NCI-H1092 treated with DMSO at 0.1 percent for 48 hours (cell line): ENCODE measurements around the gene USHBP1.

Experiments used
- DNase-seq: peaks from one replicate; lab custom pipeline; 2025; lab: John Stamatoyannopoulos, UW

The USHBP1 gene

DNA sequence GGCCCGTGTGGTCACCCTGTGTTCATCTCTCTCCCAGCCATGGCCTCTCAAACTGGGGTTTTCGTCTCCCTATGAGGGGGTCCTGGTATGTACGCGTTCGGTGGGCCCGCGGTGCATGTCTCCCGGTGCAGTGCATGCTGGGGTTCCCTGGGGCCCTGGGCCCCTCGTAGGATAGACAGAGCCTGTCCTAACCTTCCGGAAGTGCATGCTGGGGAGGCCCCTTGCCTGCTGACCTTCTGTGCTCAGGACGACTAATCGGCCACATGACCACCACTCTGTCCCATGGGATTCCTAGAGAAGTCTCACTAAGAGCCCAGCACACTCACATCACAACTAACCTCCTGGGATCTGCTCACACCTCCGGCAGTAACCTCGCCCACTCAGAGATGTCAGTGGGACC lies 54.2 kb downstream of the USHBP1 start:
- DNase-seq, result no peak

DNA sequence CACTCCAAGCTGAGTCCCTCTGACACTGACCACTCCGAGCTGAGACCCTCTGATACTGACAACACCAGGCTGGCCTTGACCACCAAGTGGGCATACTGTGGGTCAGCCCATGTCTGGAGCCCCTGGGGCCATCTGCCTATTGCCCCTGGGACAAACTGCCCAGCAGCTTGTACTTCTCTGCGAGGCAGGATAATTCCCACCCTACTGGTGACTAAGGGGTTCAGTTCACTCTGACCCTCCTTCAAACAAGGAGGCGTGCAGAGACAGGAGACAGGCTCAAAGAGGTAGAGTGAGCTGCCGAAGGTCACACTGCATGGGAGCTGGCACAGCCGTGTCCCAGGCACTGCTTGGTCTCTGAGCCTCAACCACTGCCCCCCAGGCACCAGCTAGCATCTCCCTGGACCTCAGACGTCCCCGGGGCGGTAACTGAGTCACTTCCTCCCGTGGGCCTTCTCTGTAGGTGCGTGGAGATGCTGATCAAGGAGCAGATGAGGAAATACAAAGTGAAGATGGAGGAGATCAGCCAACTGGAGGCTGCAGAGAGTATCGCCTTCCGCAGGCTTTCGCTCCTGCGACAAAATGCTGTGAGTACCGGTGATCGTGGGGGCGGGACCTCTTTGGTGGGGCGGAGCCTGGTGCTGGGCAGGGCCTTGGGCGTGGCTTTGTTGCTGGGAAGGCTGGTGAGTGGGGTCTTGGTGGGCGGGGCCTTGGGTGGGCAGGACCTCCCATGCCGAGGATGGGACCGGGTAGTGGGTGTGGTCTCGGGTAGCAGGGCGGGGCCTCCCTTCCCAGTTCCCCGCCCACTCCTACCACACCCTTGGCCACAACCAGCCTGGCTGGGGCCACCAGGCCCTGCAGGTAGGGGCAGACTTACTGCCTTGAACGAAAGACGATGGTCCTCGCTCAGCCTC lies 55.2 kb downstream of the USHBP1 start:
- no peak for DNase-seq

DNA sequence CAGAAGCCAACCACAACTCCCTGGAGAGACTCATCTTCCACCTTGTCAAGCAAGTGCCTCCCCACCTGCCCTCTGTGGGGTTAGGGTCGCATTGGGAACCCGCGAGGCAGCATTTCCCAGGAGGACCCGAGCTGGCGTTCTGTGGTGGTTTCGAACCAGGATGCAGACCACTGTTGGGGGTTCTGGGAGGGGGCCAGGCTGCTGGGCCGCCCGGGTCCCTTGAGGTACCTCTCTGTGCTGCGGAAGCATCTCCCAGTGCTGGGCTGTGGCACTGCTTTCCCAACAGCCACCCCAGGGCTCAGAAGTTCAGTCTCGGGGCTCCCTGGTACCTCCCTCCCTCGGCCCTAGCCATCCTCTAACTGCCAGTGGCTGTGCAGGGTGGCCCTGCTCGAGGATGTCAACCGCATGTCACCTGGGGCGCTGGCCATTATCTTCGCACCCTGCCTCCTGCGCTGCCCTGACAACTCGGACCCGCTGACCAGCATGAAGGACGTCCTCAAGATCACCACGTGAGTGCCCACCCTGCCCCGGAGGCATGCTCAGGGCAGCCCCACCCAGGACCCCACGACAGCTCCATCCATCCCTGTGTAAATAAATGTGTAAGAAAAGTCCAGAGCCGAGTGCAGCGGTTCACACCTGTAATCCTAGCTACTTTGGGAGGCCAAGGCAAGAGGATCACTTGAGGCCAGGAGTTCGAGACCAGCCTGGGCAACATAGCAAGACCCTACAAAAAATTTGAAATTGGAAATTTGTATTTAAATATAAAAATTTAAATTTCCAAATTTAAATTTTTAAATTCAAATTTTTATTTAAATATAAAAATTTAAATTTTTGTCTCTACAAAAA lies 57.6 kb downstream of the USHBP1 start:
- no peak for DNase-seq

DNA sequence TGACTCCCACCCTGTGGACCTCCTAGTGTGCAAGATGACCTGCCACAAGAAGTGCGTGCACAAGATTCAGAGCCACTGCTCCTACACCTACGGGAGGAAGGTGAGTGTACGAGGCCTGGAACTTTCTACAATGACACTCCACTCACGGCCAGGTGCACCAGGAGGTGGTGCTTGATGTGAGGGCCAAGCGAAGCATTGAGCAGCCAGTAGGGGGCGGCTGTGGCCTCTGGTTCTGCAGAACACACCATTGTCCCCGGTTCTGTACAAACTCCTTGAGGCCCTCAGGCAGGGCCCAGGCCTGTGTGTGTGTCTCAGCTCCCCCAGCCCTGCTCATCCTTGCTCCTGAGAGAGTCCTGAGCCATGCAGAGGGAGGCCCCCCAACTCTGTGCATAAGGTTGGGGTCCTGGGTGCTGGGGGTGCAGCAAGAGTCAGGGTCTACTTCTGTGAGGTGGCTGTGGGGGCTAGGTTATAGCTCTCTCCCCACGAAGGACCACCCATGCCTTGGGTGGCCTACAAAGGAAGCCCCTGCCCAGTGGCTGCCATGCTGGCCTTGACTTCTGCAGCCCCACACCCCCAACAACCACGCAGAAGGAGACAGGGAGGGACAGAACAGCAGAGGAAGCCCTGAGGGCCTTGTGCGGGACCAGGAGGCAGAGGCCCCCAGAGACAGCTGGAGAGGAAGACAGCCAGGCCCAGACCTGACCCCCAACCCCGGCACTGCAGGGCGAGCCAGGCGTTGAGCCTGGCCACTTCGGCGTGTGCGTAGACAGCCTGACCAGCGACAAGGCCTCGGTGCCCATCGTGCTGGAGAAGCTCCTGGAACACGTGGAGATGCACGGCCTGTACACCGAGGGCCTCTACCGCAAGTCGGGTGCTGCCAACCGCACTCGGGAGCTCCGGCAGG lies 59.1 kb downstream of the USHBP1 start:
- DNase-seq, result peak; percentile 36

DNA sequence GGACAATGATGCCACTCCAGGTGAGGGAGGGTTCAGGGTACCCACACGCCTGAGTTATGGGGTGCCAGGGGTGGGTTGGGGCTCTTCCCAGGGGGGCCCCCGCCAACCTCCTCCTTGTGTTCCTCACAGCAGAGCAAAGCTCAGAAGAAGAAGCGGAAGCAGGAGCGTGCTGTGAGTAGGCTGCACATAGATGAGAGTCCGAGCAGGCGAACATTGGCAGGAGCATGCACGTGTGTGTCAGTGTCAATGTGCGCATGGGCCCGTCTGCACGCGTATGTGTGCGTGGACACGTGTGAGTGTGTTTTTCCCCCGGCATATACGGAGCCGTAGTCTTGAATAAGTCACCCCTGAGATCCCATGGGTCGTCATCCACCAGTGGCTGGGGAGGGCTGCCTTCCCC lies 61.8 kb downstream of the USHBP1 start:
- no peak for DNase-seq

DNA sequence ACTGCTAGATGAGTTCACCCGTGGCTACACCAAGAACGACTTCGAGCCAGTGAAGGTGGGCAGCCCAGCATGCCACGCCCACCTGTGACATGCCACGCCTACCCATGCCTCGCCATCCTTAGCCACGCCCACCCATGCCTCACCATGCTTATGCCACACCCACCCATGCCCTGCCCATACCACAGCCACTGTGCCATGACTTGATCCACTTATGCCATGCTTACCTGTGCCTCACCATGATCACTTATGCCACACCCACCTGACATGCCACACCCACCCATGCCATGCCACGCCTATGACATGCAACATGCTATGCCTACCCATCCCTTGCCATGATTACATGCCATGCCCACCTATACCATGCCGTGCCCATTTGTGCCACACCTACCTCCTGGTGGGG lies 62.3 kb downstream of the USHBP1 start:
- DNase-seq, result no peak

DNA sequence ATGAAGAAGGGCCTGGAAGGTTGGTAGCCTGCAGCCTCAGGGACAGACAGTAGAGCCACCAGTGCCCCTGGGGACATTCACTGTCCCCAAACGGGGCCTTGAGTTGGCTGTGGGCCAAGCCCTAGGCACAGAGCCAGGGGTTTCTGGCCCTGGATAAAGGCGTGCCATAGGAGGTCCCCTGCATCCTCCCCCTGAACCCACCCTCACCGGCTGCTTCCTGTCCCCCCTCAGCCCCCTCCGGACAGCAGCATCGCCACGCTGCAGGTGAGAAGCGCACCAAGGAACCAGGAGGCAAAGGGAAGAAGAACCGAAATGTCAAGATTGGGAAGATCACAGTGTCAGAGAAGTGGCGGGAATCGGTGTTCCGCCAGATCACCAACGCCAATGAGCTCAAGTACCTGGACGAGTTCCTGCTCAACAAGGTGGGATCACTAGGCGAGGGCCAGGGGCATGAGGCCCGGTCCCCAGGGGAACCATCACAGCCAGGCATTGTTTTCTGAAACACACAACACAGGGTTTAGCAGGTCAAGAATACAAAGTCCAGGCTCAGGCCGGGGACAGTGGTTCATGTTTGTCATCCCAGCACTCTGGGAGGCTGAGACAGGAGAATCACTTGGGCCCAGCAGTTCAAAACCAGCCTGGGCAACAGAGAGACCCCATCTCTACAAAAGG lies 64.0 kb downstream of the USHBP1 start:
- no peak for DNase-seq
